Measurements from ENCODE around the gene SH3BP5.

The SH3BP5 gene

GRCh38 chr3:15264486-15264885, 67.9 kb downstream of the SH3BP5 start:
- TF ChIP-seq FOXM1 (IDR thresholded peaks at IDR 0.05; ENCODE audit: borderline replicate concordance, low read depth) (no peak), NFIC (IDR thresholded peaks at IDR 0.05) (no peak), TCF12 (IDR thresholded peaks at IDR 0.05; ENCODE audit: low read depth) (no peak), REST (IDR thresholded peaks at IDR 0.05; ENCODE audit: low read depth) (no peak), CEBPB (IDR thresholded peaks at IDR 0.05) (no peak), USF1 (IDR thresholded peaks at IDR 0.05) (no peak), ZBTB7A (IDR thresholded peaks at IDR 0.05; ENCODE audit: low read depth) (no peak), RAD21 (IDR thresholded peaks at IDR 0.05; ENCODE audit: low read depth) (no peak), TEAD4 (IDR thresholded peaks at IDR 0.05) (no peak), EGR1 (IDR thresholded peaks at IDR 0.05) (no peak), TAF1 (IDR thresholded peaks at IDR 0.05; ENCODE audit: low read depth) (no peak), CREB1 (IDR thresholded peaks at IDR 0.05; ENCODE audit: low read depth) (no peak), EP300 (IDR thresholded peaks at IDR 0.05; ENCODE audit: borderline replicate concordance) (no peak), YY1 (IDR thresholded peaks at IDR 0.05; ENCODE audit: low read depth) (no peak)
- TF ChIP-seq, protein P1, sequence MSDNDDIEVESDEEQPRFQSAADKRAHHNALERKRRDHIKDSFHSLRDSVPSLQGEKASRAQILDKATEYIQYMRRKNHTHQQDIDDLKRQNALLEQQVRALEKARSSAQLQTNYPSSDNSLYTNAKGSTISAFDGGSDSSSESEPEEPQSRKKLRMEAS (IDR thresholded peaks at IDR 0.05) = no peak

- no peak for TF ChIP-seq TEAD4 (IDR thresholded peaks at IDR 0.05)
- TF ChIP-seq ZBTB7A (IDR thresholded peaks at IDR 0.05; ENCODE audit: low read depth) = no peak
- TF ChIP-seq, protein P1 (IDR thresholded peaks at IDR 0.05) = no peak
- TF ChIP-seq REST (IDR thresholded peaks at IDR 0.05; ENCODE audit: low read depth) = no peak
- TF ChIP-seq RAD21 (IDR thresholded peaks at IDR 0.05; ENCODE audit: low read depth) = no peak
- no peak for TF ChIP-seq TAF1 (IDR thresholded peaks at IDR 0.05; ENCODE audit: low read depth)
- TF ChIP-seq CREB1 (IDR thresholded peaks at IDR 0.05; ENCODE audit: low read depth) = no peak
- no peak for TF ChIP-seq NFIC (IDR thresholded peaks at IDR 0.05)
- TF ChIP-seq EGR1 (IDR thresholded peaks at IDR 0.05) = no peak
- no peak for TF ChIP-seq CEBPB (IDR thresholded peaks at IDR 0.05)
- TF ChIP-seq USF1 (IDR thresholded peaks at IDR 0.05) = no peak
- TF ChIP-seq TCF12 (IDR thresholded peaks at IDR 0.05; ENCODE audit: low read depth) = no peak
- TF ChIP-seq EP300 (IDR thresholded peaks at IDR 0.05; ENCODE audit: borderline replicate concordance) = no peak
- TF ChIP-seq FOXM1 (IDR thresholded peaks at IDR 0.05; ENCODE audit: borderline replicate concordance, low read depth) = no peak
- no peak for TF ChIP-seq YY1 (IDR thresholded peaks at IDR 0.05; ENCODE audit: low read depth)
These were observed 68.5 kb downstream of the SH3BP5 start for GRCh38 chr3:15263926-15264325.

- no peak for TF ChIP-seq RAD21 (IDR thresholded peaks at IDR 0.05; ENCODE audit: low read depth)
- no peak for TF ChIP-seq ZBTB7A (IDR thresholded peaks at IDR 0.05; ENCODE audit: low read depth)
- TF ChIP-seq, protein P1 (IDR thresholded peaks at IDR 0.05) = no peak
- no peak for TF ChIP-seq TAF1 (IDR thresholded peaks at IDR 0.05; ENCODE audit: low read depth)
- no peak for TF ChIP-seq EGR1 (IDR thresholded peaks at IDR 0.05)
- no peak for TF ChIP-seq CEBPB (IDR thresholded peaks at IDR 0.05)
- TF ChIP-seq FOXM1 (IDR thresholded peaks at IDR 0.05; ENCODE audit: borderline replicate concordance, low read depth) = no peak
- TF ChIP-seq TEAD4 (IDR thresholded peaks at IDR 0.05) = no peak
- TF ChIP-seq NFIC (IDR thresholded peaks at IDR 0.05) = no peak
- TF ChIP-seq CREB1 (IDR thresholded peaks at IDR 0.05; ENCODE audit: low read depth) = no peak
These were observed 69.3 kb downstream of the SH3BP5 start for GRCh38 chr3:15263120-15263519.

DNA sequence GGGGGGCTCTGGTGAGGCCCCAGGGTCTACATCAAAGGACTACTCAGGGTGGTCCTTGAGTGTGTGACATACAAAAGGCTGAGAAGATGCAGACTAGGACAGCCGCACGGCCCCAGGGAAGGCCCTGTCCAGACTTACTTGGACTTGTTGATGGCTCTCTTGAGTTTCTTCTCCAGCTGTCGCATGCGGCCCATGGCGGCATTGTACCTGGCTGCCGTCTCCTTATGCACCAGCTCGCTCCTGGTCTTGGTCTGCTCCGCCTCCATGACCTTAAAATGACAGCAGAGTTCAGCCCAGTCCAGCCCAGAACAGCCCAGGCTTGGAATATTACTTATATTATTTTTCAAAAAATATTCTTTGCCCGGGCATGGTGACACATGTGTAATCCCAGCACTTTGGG, 70.4 kb downstream of the SH3BP5 start:
- TF ChIP-seq EP300 (IDR thresholded peaks at IDR 0.05; ENCODE audit: borderline replicate concordance) (no peak), USF1 (IDR thresholded peaks at IDR 0.05) (no peak), YY1 (IDR thresholded peaks at IDR 0.05; ENCODE audit: low read depth) (no peak), TEAD4 (IDR thresholded peaks at IDR 0.05) (no peak), REST (IDR thresholded peaks at IDR 0.05; ENCODE audit: low read depth) (no peak)

Measured in Ishikawa (cell line).